Measurements from ENCODE around the gene MIS12. TPM values are rescaled to one million over a fixed set of nuclear protein-coding genes. Genes with fewer than 3 reads are reported as not detected.

The MIS12 gene
- total RNA-seq, 3 donors from 2014 or later = 10.2 to 14.3 (median 12.0) TPM

GRCh38 chr17:5509482-5509881 is 23.1 kb downstream of the MIS12 start:
- Histone ChIP-seq H3K9me3 (no peaks in the 10 kb centered on the region), H3K4me3 (no peak overlapping the region), H3K36me3 (ENCODE audit: low read depth) (no peaks in the 10 kb centered on the region), H3K4me1 (ENCODE audit: low read depth) (no peaks in the 10 kb centered on the region)
- ATAC-seq (no peak), DNase-seq (no peak)
- TF ChIP-seq CTCF (IDR thresholded peaks at IDR 0.05) = no peak
- intact Hi-C loops (cut with DNase I, micrococcal nuclease) = no loop called here

- intact Hi-C loops (cut with DNase I, micrococcal nuclease) = no loop called here
- ATAC-seq = no peak
- H3K9me3 ChIP-seq = no peaks in the 10 kb centered on the region
- TF ChIP-seq CTCF (IDR thresholded peaks at IDR 0.05) = no peak
- no peaks in the 10 kb centered on the region for H3K36me3 ChIP-seq (ENCODE audit: low read depth)
- DNase-seq = no peak
- H3K4me3 ChIP-seq = no peak overlapping the region
- H3K4me1 ChIP-seq (ENCODE audit: low read depth) = no peaks in the 10 kb centered on the region
Measured at GRCh38 chr17:5510771-5511170, 24.4 kb downstream of the MIS12 start.

- Histone ChIP-seq H3K36me3 (ENCODE audit: low read depth) (no peaks in the 10 kb centered on the region), H3K4me1 (ENCODE audit: low read depth) (no peaks in the 10 kb centered on the region), H3K4me3 (no peak overlapping the region), H3K9me3 (no peaks in the 10 kb centered on the region)
- intact Hi-C loops (cut with DNase I, micrococcal nuclease) = no loop called here
- TF ChIP-seq CTCF (IDR thresholded peaks at IDR 0.05) = no peak
- ATAC-seq (no peak), DNase-seq (peak in 1 of 3 donors; percentile 25)
Measured at GRCh38 chr17:5511401-5512225, 25.2 kb downstream of the MIS12 start.

- intact Hi-C loops (cut with DNase I, micrococcal nuclease) = no loop called here
- Histone ChIP-seq H3K9me3 (no peaks in the 10 kb centered on the region), H3K4me3 (no peak overlapping the region), H3K4me1 (ENCODE audit: low read depth) (no peaks in the 10 kb centered on the region), H3K36me3 (ENCODE audit: low read depth) (no peaks in the 10 kb centered on the region)
- DNase-seq (no peak), ATAC-seq (no peak)
- TF ChIP-seq CTCF (IDR thresholded peaks at IDR 0.05) = no peak
Measured at GRCh38 chr17:5513628-5514027, 27.3 kb downstream of the MIS12 start.

GRCh38 chr17:5514976-5515375 is 28.6 kb downstream of the MIS12 start:
- Histone ChIP-seq H3K36me3 (ENCODE audit: low read depth) (no peaks in the 10 kb centered on the region), H3K4me1 (ENCODE audit: low read depth) (no peaks in the 10 kb centered on the region), H3K9me3 (no peaks in the 10 kb centered on the region), H3K4me3 (no peak overlapping the region)
- ATAC-seq (no peak), DNase-seq (no peak)
- TF ChIP-seq CTCF (IDR thresholded peaks at IDR 0.05) = no peak
- intact Hi-C loops (cut with DNase I, micrococcal nuclease) = no loop called here
